Ishikawa (cell line): ENCODE results near the gene NETO2.

ENCODE experiments used
- CEBPB ChIP-seq: IDR thresholded peaks from 2 replicates; pipeline ENCODE4 v1.6.1; 2012
- EGR1 ChIP-seq: IDR thresholded peaks from 2 replicates; pipeline ENCODE4 v1.6.1; 2012
- EP300 ChIP-seq: IDR thresholded peaks from 2 replicates; pipeline ENCODE4 v1.6.1; 2012; ENCODE audit warnings: borderline replicate concordance
- FOXM1 ChIP-seq: IDR thresholded peaks from 2 replicates; pipeline ENCODE4 v1.6.1; 2012; ENCODE audit warnings: low read depth, borderline replicate concordance
- MAX ChIP-seq: IDR thresholded peaks from 2 replicates; pipeline ENCODE4 v1.6.1; 2012
- NFIC ChIP-seq: IDR thresholded peaks from 2 replicates; pipeline ENCODE4 v1.6.1; 2012
- RAD21 ChIP-seq: IDR thresholded peaks from 2 replicates; pipeline ENCODE4 v1.6.1; 2012; ENCODE audit warnings: low read depth
- REST ChIP-seq: IDR thresholded peaks from 2 replicates; pipeline ENCODE4 v1.6.1; 2012; ENCODE audit warnings: low read depth, mild to moderate bottlenecking
- TCF12 ChIP-seq: IDR thresholded peaks from 2 replicates; pipeline ENCODE4 v1.6.1; 2012; ENCODE audit warnings: low read depth
- TEAD4 ChIP-seq: IDR thresholded peaks from 2 replicates; pipeline ENCODE4 v1.6.1; 2012
- USF1 ChIP-seq: IDR thresholded peaks from 2 replicates; pipeline ENCODE4 v1.6.1; 2012
- YY1 ChIP-seq: IDR thresholded peaks from 2 replicates; pipeline ENCODE4 v1.6.1; 2012; ENCODE audit warnings: low read depth
- ZBTB7A ChIP-seq: IDR thresholded peaks from 2 replicates; pipeline ENCODE4 v1.6.1; 2012; ENCODE audit warnings: low read depth

- TF ChIP-seq NFIC (no peak), REST (no peak), TCF12 (no peak), TEAD4 (no peak), CEBPB (no peak), MAX (no peak), EP300 (no peak), FOXM1 (no peak), EGR1 (no peak), YY1 (no peak), ZBTB7A (no peak), USF1 (no peak), RAD21 (no peak)
Observed at GRCh38 chr16:47043970-47044684, 99.6 kb downstream of the NETO2 start.
